ENCODE measurements around the gene GABRB2.

- TF ChIP-seq POLR2AphosphoS5 (IDR thresholded peaks at IDR 0.05; ENCODE audit: low read depth, low read length): no peak
- TF ChIP-seq SPI1 (IDR thresholded peaks at IDR 0.05; ENCODE audit: low read depth, low read length): no peak
- no peak for TF ChIP-seq POLR2A (IDR thresholded peaks at IDR 0.05; ENCODE audit: low read depth, low read length)
- no peak for TF ChIP-seq TAF1 (IDR thresholded peaks at IDR 0.05; ENCODE audit: low read depth, low read length)
Measured at GRCh38 chr5:161372682-161373344, 173.7 kb downstream of the GABRB2 start.
